Skeletal muscle satellite cell (primary cell): ENCODE data around the gene TUNAR.

Source experiments
- H3K27me3 ChIP-seq: 2 replicates; pipeline ENCODE4 v1.7.0; 2013; ENCODE audit warnings: low read length; ENCODE audit not compliant: control insufficient read depth, insufficient read depth
- H3K36me3 ChIP-seq: 2 replicates; pipeline ENCODE4 v1.7.0; 2013; ENCODE audit warnings: mild to moderate bottlenecking, control low read depth, low read length; ENCODE audit not compliant: insufficient read depth
- H3K4me1 ChIP-seq: 2 replicates; pipeline ENCODE4 v1.7.0; 2013; ENCODE audit warnings: low read length; ENCODE audit not compliant: control insufficient read depth, insufficient read depth
- H3K4me2 ChIP-seq: 2 replicates; pipeline ENCODE4 v1.7.0; 2013; ENCODE audit warnings: mild to moderate bottlenecking, low read length
- H3K4me3 ChIP-seq: 2 replicates; pipeline ENCODE4 v1.7.0; 2013; ENCODE audit warnings: low read length
- H3K9ac ChIP-seq: 2 replicates; pipeline ENCODE4 v1.7.0; 2013; ENCODE audit warnings: mild to moderate bottlenecking, low read depth, low read length, moderate library complexity
- H3K9me3 ChIP-seq: replicated peaks from 2 replicates; pipeline ENCODE4 v1.7.0; 2013; ENCODE audit warnings: mild to moderate bottlenecking, control low read depth, low read length

Gene TUNAR

DNA sequence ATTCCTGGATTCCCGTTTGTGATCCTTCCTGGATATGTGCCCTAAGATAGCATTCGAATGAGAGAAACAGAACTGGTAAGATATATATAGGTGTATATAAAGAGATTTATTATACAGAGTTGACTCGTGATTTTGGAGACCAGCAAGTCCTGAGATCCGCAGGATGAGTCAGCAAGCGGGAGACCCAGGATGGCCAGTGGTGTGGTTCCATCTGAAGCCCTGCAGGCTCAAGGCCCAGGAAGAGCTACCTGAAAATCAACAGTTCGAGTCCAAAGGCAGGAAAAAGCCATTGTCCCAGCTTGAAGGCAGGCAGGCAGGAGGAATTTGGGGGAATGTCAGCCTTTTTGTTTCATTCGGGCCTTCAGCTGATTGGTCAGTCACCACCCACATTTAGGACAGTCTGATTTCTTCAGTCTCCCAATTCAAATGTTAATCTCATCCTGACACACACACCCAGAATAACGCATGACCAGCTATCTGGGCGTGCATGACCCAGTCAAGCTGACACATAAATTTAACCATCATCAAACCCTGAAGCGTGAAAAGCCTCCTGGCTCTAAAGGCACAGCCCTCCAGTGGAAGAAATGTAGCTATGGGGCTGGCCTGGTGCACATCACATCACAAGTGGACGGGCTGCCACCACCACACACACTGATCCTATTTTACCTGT, 44.3 kb downstream of the TUNAR start:
- Histone ChIP-seq H3K9me3 (no peaks in the 10 kb centered on the region), H3K4me3 (no peak overlapping the region), H3K4me1 (no peaks in the 10 kb centered on the region), H3K4me2 (no peak overlapping the region), H3K36me3 (no peaks in the 10 kb centered on the region), H3K9ac (no peak overlapping the region), H3K27me3 (no peaks in the 10 kb centered on the region)

DNA sequence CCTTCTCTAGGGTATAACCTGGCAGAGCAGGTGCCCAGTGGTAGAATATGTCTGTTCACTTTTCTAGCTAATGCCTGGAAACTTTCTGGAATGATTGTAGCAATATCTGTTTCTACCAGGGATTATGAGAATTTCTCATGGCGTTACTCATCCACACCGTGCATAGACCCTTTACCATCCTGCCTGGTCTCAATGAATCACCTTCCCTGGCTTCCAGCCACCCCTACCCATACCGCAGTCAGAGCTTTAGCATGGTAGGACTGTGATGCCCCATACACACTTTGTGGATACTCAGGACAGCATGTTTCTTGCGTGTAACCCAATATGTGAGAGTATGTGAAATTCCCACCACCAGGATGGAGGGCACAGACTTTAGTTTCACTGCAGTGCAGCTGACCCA, 45.4 kb downstream of the TUNAR start:
- H3K4me3 ChIP-seq: no peak overlapping the region
- H3K4me1 ChIP-seq: no peaks in the 10 kb centered on the region
- no peak overlapping the region for H3K4me2 ChIP-seq

DNA sequence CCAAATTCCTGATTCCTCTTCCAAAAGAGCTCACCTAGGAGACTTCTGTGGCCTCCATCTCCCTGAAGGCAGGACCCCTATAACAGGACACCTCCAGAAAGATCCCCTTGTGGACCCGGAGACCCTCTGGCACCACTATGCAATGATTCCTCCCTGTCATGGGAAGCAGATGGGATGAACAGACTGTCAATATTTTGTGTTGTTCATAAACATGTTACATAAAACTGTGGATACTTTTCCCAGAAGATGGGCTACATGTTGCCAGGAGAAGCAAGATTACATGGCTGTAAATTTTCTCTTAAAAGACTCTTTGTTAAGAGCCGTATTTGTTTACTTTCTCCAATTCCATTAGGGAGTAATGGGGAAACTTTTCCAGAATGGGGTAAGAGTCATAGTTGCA, 52.1 kb downstream of the TUNAR start:
- Histone ChIP-seq H3K27me3 (no peaks in the 10 kb centered on the region), H3K9me3 (peaks cover 3% of the 10 kb centered on the region), H3K36me3 (no peaks in the 10 kb centered on the region), H3K4me2 (no peak overlapping the region), H3K4me3 (no peak overlapping the region), H3K4me1 (no peaks in the 10 kb centered on the region), H3K9ac (no peak overlapping the region)

More for the DNA sequence above, 45.4 kb downstream of the TUNAR start:
- Histone ChIP-seq H3K27me3 (no peaks in the 10 kb centered on the region), H3K36me3 (no peaks in the 10 kb centered on the region), H3K9me3 (no peaks in the 10 kb centered on the region), H3K9ac (no peak overlapping the region)

DNA sequence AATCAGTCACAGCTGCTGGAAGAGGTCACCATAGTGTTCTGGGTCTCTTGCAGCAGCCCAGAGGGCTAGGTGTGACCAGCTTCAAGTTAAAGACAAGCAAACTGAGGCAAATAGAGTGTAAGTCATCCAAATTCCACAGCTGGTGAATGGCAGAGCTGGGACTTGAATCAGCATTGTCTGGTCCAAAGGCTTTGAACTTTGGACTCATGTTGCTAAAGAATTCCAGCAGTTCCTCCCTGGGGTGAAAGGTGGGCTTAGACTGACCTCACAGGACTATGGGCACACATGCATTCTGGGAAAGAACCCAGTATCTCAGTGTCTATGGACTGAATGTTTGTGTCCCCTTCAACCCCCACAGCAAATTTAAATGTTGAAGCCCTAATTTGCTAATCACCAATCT, 54.8 kb downstream of the TUNAR start:
- H3K9ac ChIP-seq: no peak overlapping the region

GRCh38 chr14:95935228-95935822, 58.7 kb downstream of the TUNAR start:
- Histone ChIP-seq H3K4me3 (no peak overlapping the region), H3K9ac (no peak overlapping the region), H3K4me1 (no peaks in the 10 kb centered on the region), H3K36me3 (no peaks in the 10 kb centered on the region), H3K27me3 (no peaks in the 10 kb centered on the region), H3K4me2 (no peak overlapping the region), H3K9me3 (no peaks in the 10 kb centered on the region)

More for the DNA sequence above, 54.8 kb downstream of the TUNAR start:
- no peak overlapping the region for H3K4me2 ChIP-seq
- H3K27me3 ChIP-seq: no peaks in the 10 kb centered on the region
- peaks cover 3% of the 10 kb centered on the region for H3K9me3 ChIP-seq
- no peaks in the 10 kb centered on the region for H3K4me1 ChIP-seq
- H3K4me3 ChIP-seq: no peak overlapping the region
- H3K36me3 ChIP-seq: no peaks in the 10 kb centered on the region

DNA sequence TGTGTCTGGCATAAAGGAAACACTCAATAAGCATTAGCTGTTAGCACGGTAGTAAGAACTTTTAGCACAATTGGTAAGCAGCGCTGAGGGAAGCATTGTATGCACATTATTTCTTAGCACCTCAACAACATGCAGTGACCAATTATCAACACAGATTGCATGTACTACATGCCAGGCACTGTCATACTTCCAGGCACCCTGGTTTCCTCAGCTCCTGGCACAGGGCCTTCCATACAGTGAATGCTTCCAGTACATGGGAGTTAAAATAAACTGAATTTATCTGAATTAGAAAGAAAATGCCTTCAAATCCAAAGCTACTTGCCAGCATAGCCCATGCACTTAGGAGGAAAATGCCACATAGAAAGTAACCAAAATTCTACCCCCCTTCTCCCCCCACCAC, 59.4 kb downstream of the TUNAR start:
- Histone ChIP-seq H3K36me3 (no peaks in the 10 kb centered on the region), H3K4me1 (no peaks in the 10 kb centered on the region), H3K27me3 (no peaks in the 10 kb centered on the region), H3K9ac (no peak overlapping the region), H3K4me2 (no peak overlapping the region), H3K4me3 (no peak overlapping the region), H3K9me3 (no peaks in the 10 kb centered on the region)

GRCh38 chr14:95939335-95939734, 62.7 kb downstream of the TUNAR start:
- no peak overlapping the region for H3K9ac ChIP-seq
- H3K4me3 ChIP-seq: no peak overlapping the region
- no peaks in the 10 kb centered on the region for H3K4me1 ChIP-seq
- no peaks in the 10 kb centered on the region for H3K27me3 ChIP-seq
- no peaks in the 10 kb centered on the region for H3K9me3 ChIP-seq
- no peaks in the 10 kb centered on the region for H3K36me3 ChIP-seq
- no peak overlapping the region for H3K4me2 ChIP-seq

DNA sequence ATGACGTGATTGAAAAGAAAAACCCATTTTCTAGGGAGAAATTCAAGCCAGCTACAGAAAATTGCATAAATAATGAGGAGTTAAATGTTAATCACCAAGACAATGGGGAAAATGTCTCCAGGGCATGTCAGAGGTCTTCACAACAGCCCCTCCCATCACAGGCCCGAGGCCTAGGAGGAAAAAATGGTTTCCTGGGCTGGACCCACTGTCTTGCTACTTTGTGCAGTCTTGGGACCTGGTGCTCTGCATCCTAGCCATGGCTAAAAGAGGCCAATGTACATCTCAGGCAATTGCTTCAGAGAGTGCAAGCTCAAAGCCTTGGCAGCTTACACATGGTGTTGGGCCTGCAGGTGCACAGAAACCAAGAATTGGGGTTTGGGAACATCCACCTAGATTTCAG, 65.3 kb downstream of the TUNAR start:
- Histone ChIP-seq H3K4me3 (no peak overlapping the region), H3K9ac (no peak overlapping the region), H3K4me1 (no peaks in the 10 kb centered on the region), H3K36me3 (no peaks in the 10 kb centered on the region), H3K9me3 (no peaks in the 10 kb centered on the region), H3K4me2 (no peak overlapping the region), H3K27me3 (no peaks in the 10 kb centered on the region)

DNA sequence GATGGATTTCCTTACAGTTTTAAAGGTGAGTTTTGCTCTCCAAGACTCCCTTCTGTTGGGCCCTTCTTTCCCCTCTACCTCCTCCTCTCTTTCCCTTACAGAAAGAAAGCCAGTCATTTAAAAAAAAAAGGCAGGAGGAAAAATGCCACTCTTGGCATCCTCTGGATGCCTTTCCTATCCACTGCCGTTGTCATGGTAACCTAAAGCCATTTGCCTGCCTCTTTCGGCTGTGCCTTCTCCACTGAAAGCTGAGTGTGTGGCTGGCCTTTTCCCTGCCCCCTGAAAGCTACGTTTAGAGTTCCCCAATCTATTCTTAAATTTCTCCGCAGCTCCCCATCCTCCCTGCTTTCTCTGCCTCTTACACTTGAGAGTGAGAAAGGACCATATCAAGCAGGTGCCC, 67.1 kb downstream of the TUNAR start:
- Histone ChIP-seq H3K4me1 (no peaks in the 10 kb centered on the region), H3K36me3 (no peaks in the 10 kb centered on the region), H3K9me3 (no peaks in the 10 kb centered on the region), H3K9ac (no peak overlapping the region), H3K4me3 (no peak overlapping the region), H3K4me2 (no peak overlapping the region), H3K27me3 (no peaks in the 10 kb centered on the region)

DNA sequence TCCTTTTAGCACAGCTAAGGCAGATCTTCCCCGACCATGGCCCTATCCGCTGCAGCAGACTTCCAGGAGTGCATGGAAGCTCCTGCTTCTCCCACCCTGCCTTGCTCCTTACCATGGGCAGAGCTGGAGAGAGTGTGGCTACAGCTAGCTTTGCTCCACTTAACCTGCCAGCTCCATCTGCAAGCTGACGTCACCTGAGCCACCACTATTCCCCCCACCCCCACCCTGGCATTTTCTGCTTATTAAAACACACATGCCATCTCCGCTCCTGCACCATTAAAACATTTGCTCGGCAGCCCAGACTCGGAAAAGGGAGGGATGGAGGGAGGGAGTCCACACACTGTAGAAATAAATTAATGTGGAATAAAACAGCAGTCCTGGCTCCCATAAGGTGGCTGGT, 67.8 kb downstream of the TUNAR start:
- no peaks in the 10 kb centered on the region for H3K36me3 ChIP-seq
- H3K9me3 ChIP-seq: no peaks in the 10 kb centered on the region
- no peak overlapping the region for H3K9ac ChIP-seq

DNA sequence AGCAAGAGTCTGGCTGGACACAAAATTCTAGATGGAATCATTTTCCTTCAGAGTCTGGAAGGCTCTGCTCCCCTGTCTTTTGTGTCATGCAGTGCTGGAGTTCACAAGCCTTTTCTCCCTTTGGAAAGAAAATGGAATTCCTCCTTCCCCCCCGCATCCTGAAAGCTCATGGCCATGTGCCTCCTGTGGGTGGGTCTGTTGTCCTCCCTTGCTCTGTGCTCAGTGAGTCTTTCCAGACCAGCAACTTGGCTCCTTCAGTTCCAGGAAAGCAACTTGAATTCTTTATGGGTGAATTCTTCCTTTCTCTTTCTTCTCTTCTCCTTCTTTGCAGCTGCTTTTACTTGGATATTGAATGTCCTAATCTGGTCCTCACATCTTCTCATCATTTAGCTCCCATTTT, 70.2 kb downstream of the TUNAR start:
- Histone ChIP-seq H3K27me3 (no peaks in the 10 kb centered on the region), H3K9me3 (no peaks in the 10 kb centered on the region), H3K36me3 (no peaks in the 10 kb centered on the region), H3K4me1 (no peaks in the 10 kb centered on the region), H3K4me2 (no peak overlapping the region), H3K9ac (no peak overlapping the region), H3K4me3 (no peak overlapping the region)

More for the DNA sequence above, 67.8 kb downstream of the TUNAR start:
- Histone ChIP-seq H3K27me3 (no peaks in the 10 kb centered on the region), H3K4me2 (no peak overlapping the region), H3K4me1 (no peaks in the 10 kb centered on the region), H3K4me3 (no peak overlapping the region)

- Histone ChIP-seq H3K4me3 (no peak overlapping the region), H3K9me3 (no peaks in the 10 kb centered on the region), H3K36me3 (no peaks in the 10 kb centered on the region), H3K9ac (no peak overlapping the region), H3K4me2 (no peak overlapping the region), H3K4me1 (no peaks in the 10 kb centered on the region), H3K27me3 (no peaks in the 10 kb centered on the region)
Observed at GRCh38 chr14:95948558-95948981, 71.9 kb downstream of the TUNAR start.
